ENCODE data around the gene ALMS1. TPM values are rescaled to one million over a fixed set of nuclear protein-coding genes. Genes with fewer than 3 reads are reported as not detected.

Gene ALMS1
- total RNA-seq, 2 experiments from 2014 or later: 35.5 to 57.8 TPM

DNA sequence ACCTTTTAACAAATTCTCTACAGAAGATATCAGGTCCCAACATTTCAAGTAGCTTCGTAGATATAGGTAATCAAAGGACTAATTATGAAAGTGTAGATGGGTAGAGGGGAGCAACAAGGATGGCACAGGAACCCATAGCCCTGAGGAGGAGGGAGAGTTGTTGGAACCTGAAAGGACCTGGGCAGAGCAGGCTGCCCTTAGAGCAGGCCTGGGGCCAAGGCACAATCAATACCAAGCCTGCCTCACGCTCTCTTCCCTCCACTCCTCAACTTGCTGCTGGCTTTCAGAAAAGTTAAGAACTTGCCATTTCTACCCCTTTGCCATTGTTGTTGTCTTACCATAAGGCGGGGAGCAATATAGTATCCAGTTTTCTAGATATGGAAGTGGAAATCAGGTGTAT lies 266.7 kb downstream of the ALMS1 start:
- Histone ChIP-seq H4K20me1 (ENCODE audit: insufficient read depth, low read length) (no peaks in the 10 kb centered on the region), H3K4me1 (ENCODE audit: insufficient read depth, low read length, poor library complexity, severe bottlenecking) (no peaks in the 10 kb centered on the region), H3K9me3 (ENCODE audit: low read length) (no peaks in the 10 kb centered on the region), H3K4me3 (ENCODE audit: low read depth, low read length, poor library complexity, severe bottlenecking) (no peak overlapping the region), H2AFZ (ENCODE audit: low read length) (no peak overlapping the region), H3K79me2 (ENCODE audit: insufficient read depth, low read depth, low read length) (no peaks in the 10 kb centered on the region), H3K27ac (ENCODE audit: low read depth, low read length, poor library complexity, severe bottlenecking) (no peak overlapping the region), H3K36me3 (ENCODE audit: insufficient read depth, low read length) (no peaks in the 10 kb centered on the region), H3K9me2 (ENCODE audit: insufficient read depth, low read length) (no peaks in the 10 kb centered on the region), H3K4me2 (ENCODE audit: low read length) (no peak overlapping the region)
- no peak for DNase-seq (ENCODE audit: low spot score)
- no TSS peak for BruUV-seq (replicated peaks)
- intact Hi-C loops (cut with micrococcal nuclease; ENCODE audit: unreplicated experiment): no loop called here
- TF ChIP-seq, protein P1, sequence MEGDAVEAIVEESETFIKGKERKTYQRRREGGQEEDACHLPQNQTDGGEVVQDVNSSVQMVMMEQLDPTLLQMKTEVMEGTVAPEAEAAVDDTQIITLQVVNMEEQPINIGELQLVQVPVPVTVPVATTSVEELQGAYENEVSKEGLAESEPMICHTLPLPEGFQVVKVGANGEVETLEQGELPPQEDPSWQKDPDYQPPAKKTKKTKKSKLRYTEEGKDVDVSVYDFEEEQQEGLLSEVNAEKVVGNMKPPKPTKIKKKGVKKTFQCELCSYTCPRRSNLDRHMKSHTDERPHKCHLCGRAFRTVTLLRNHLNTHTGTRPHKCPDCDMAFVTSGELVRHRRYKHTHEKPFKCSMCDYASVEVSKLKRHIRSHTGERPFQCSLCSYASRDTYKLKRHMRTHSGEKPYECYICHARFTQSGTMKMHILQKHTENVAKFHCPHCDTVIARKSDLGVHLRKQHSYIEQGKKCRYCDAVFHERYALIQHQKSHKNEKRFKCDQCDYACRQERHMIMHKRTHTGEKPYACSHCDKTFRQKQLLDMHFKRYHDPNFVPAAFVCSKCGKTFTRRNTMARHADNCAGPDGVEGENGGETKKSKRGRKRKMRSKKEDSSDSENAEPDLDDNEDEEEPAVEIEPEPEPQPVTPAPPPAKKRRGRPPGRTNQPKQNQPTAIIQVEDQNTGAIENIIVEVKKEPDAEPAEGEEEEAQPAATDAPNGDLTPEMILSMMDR (conservative IDR thresholded peaks at IDR 0.05; ENCODE audit: low read length): no peak
- TF ChIP-seq EZH2phosphoT487 (IDR thresholded peaks at IDR 0.05; ENCODE audit: borderline replicate concordance, low read depth, low read length): no peak
- ChIA-PET CTCF (ENCODE audit: unreplicated experiment) (no interaction called here), POLR2A (no interaction called here)

DNA sequence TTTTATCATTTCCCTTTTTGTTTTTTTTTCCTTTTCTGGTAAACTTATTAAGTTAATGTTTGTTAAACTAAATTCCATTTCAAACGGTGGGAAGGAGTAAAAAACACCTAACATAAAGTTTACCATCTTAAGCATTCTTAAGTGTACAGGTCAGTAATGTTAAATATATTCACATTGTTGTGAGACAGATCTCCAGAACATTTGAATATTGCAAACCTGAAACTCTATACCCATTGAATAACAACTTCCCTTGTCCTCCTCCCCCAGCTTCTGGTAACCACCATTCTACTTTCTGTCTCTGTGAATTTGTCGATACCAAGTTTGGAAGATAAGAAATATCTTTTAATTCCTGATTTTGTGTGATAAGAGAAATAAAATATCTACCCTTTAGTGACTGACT lies 268.5 kb downstream of the ALMS1 start:
- no peaks in the 10 kb centered on the region for H3K4me1 ChIP-seq (ENCODE audit: insufficient read depth, low read length, poor library complexity, severe bottlenecking)
- peaks cover 5% of the 10 kb centered on the region; the same call in 1 of the 2 replicates for H3K9me3 ChIP-seq (ENCODE audit: low read length)
- no peak overlapping the region for H3K4me3 ChIP-seq (ENCODE audit: low read depth, low read length, poor library complexity, severe bottlenecking)
- DNase-seq (ENCODE audit: low spot score): no peak
- ChIA-PET CTCF (ENCODE audit: unreplicated experiment) (no interaction called here), POLR2A (no interaction called here)
- H3K4me2 ChIP-seq (ENCODE audit: low read length): no peak overlapping the region
- no peaks in the 10 kb centered on the region for H4K20me1 ChIP-seq (ENCODE audit: insufficient read depth, low read length)
- H3K36me3 ChIP-seq (ENCODE audit: insufficient read depth, low read length): no peaks in the 10 kb centered on the region
- H2AFZ ChIP-seq (ENCODE audit: low read length): no peak overlapping the region
- intact Hi-C loops (cut with micrococcal nuclease; ENCODE audit: unreplicated experiment): no loop called here
- no peaks in the 10 kb centered on the region for H3K79me2 ChIP-seq (ENCODE audit: insufficient read depth, low read depth, low read length)
- H3K27ac ChIP-seq (ENCODE audit: low read depth, low read length, poor library complexity, severe bottlenecking): no peak overlapping the region
- TF ChIP-seq, protein P1 (conservative IDR thresholded peaks at IDR 0.05; ENCODE audit: low read length): no peak
- TF ChIP-seq EZH2phosphoT487 (IDR thresholded peaks at IDR 0.05; ENCODE audit: borderline replicate concordance, low read depth, low read length): no peak
- H3K9me2 ChIP-seq (ENCODE audit: insufficient read depth, low read length): no peaks in the 10 kb centered on the region
- BruUV-seq (replicated peaks): no TSS peak

Other genes starting within 250 kb of the ALMS1 start
- gene NOTO, start 183.3 kb upstream of the ALMS1 start, total RNA-seq (2014; rRNA removed; shearing (Covaris generic)): not detected in 2 replicates
- not detected in 2 replicates for gene NOTO, start 183.3 kb upstream of the ALMS1 start, total RNA-seq (2022)
- gene SMYD5, start 171.6 kb upstream of the ALMS1 start, total RNA-seq (2014; rRNA removed; shearing (Covaris generic)): 32.9 and 42.2 TPM in 2 replicates
- 33.2 and 38.2 TPM in 2 replicates for gene SMYD5, start 171.6 kb upstream of the ALMS1 start, total RNA-seq (2022)
- gene PRADC1, start 152.6 kb upstream of the ALMS1 start, total RNA-seq (2014; rRNA removed; shearing (Covaris generic)): 25.3 and 25.9 TPM in 2 replicates
- gene PRADC1, start 152.6 kb upstream of the ALMS1 start, total RNA-seq (2022): 20.6 and 23.0 TPM in 2 replicates
- gene CCT7, start 151.5 kb upstream of the ALMS1 start, total RNA-seq (2014; rRNA removed; shearing (Covaris generic)): 334 and 378 TPM in 2 replicates
- gene CCT7, start 151.5 kb upstream of the ALMS1 start, total RNA-seq (2022): 307 and 347 TPM in 2 replicates
- 17.0 and 20.4 TPM in 2 replicates for gene FBXO41, start 101.4 kb upstream of the ALMS1 start, total RNA-seq (2014; rRNA removed; shearing (Covaris generic))
- 52.2 and 57.9 TPM in 2 replicates for gene FBXO41, start 101.4 kb upstream of the ALMS1 start, total RNA-seq (2022)
- gene EGR4, start 92.3 kb upstream of the ALMS1 start, total RNA-seq (2014; rRNA removed; shearing (Covaris generic)): not detected in 2 replicates
- not detected in 2 replicates for gene EGR4, start 92.3 kb upstream of the ALMS1 start, total RNA-seq (2022)